Stomach (tissue), 9 donors: ENCODE data around the gene RBM44. TPM values are rescaled to one million over a fixed set of nuclear protein-coding genes. Genes with fewer than 3 reads are reported as not detected.

ENCODE experiments used
- DNase-seq, 2 donors: peaks; one replicate each; pipeline versions ENCODE4 v3.0.0 to v3.0.0-alpha.2; 2013 to 2019
- H3K27ac ChIP-seq, 5 donors: fragments of 200-600 bp in 4 of 5; sonication (generic) in 4 of 5; one replicate each; pipeline ENCODE4 v1.5.1; 2013 to 2019; ENCODE audit warnings: mild to moderate bottlenecking in 1 of 5, moderate library complexity in 1 of 5
- H3K27me3 ChIP-seq, 3 donors: fragments of 200-600 bp; sonication (generic); one replicate each; pipeline ENCODE4 v1.5.1; 2017 to 2019; ENCODE audit warnings: mixed run types in 1 of 3
- H3K36me3 ChIP-seq, 4 donors: fragments of 200-600 bp; sonication (generic); 1 replicate in 3 of 4; 2 replicates in 1 of 4; pipeline ENCODE4 v1.5.1; 2016 to 2019
- H3K4me1 ChIP-seq, 4 donors: fragments of 200-600 bp; sonication (generic); one replicate each; pipeline ENCODE4 v1.5.1; 2016 to 2019
- H3K4me3 ChIP-seq, 4 donors: fragments of 200-600 bp; sonication (generic) in 3 of 4; one replicate each; pipeline ENCODE4 v1.5.1; 2016 to 2019; ENCODE audit warnings: mild to moderate bottlenecking in 1 of 4
- H3K9me3 ChIP-seq, 4 donors: fragments of 200-600 bp; sonication (generic); one replicate each; pipeline ENCODE4 v1.5.1; 2016 to 2019
- CTCF ChIP-seq, 7 experiments: fragments of 450-650 bp in 4 of 7; fragments of 200-600 bp in 3 of 7; sonication (generic) in 3 of 7; IDR thresholded peaks; one replicate each; pipeline ENCODE4 v1.5.1; 2016 to 2019; ENCODE audit warnings: antibody characterized with exemption in 7 of 7, control low read depth in 2 of 7, mild to moderate bottlenecking in 1 of 7
- EP300 ChIP-seq: sonication (generic); formaldehyde crosslinking; IDR thresholded peaks from one replicate; pipeline ENCODE4 v1.6.1; 2017; ENCODE audit warnings: antibody characterized with exemption
- POLR2A ChIP-seq, 4 donors: fragments of 450-650 bp; IDR thresholded peaks; one replicate each; pipeline ENCODE4 v1.6.1; 2016; ENCODE audit warnings: antibody characterized with exemption in 4 of 4, control low read depth in 2 of 4, mild to moderate bottlenecking in 1 of 4, moderate library complexity in 1 of 4
- POLR2AphosphoS5 ChIP-seq, 3 donors: sonication (generic); formaldehyde crosslinking; IDR thresholded peaks; one replicate each; pipeline ENCODE4 v1.6.1; 2016; ENCODE audit warnings: antibody characterized with exemption in 3 of 3
- WGBS, 5 donors: extraction: QIAGEN DNeasy Blood & Tissue Kit in 3 of 5; methylation state at CpG; one replicate each; pipeline versions ENCODE4 v1.1.5 to v1.1.7; 2013 to 2018; 5-methylcytosine and 5-hydroxymethylcytosine counted together
- intact Hi-C: fragments of 100-400 bp; cut with DNase I; formaldehyde crosslinking; loops from one replicate; pipeline ENCODE4 v1.15.1; 2023; ENCODE audit warnings: low total_unique reads
- polyA plus RNA-seq, 3 donors: library from polyadenylated mRNA; stranded (reverse); fragments of 200-250 nt; gene quantifications; one replicate each; pipeline ENCODE4 v1.2.3, GENCODE V29; 2013
- total RNA-seq, 5 donors: library from RNA; depleted of rRNA; stranded (reverse); fragments of >200 nt; gene quantifications; one replicate each; pipeline versions ENCODE4 v1.1.0 to v1.2.3, GENCODE V29; 2014 to 2016
- donor health status: healthy with polysubstance abuse.
- donor health status: Bipolar disorder and iron deficiency.
- donor health status: healthy.

The RBM44 gene
- total and polyA plus RNA-seq, 8 donors, result under 0.01 to 2.4 (median 1.8) TPM; not detected in 3

- Histone ChIP-seq H3K4me1 (peaks cover 0 to 43% (median 21%) of the 10 kb centered on the region in 4 donors), H3K36me3 (peaks cover 0 to 11% (median 5%) of the 10 kb centered on the region in 4 donors), H3K27me3 (no peaks in the 10 kb centered on the region), H3K9me3 (no peaks in the 10 kb centered on the region), H3K27ac (peak overlapping the region in 3 of 5 donors; percentile 27 to 94 (median 82)), H3K4me3 (no peak overlapping the region)
- intact Hi-C loops, result no loop called here
- no peak for DNase-seq
- WGBS, 5 donors, result 90 to 96% (median 94%) methylated on average over 19 to 20 of the region's 20 CpGs
- TF ChIP-seq CTCF (IDR thresholded peaks at IDR 0.05) (no peak), POLR2AphosphoS5 (IDR thresholded peaks at IDR 0.05) (no peak), POLR2A (IDR thresholded peaks at IDR 0.05) (no peak), EP300 (no peak)
Observed at GRCh38 chr2:237882510-237883481, 84.2 kb downstream of the RBM44 start.

GRCh38 chr2:237883951-237884446 lies 85.4 kb downstream of the RBM44 start:
- Histone ChIP-seq H3K9me3 (no peaks in the 10 kb centered on the region), H3K36me3 (peaks cover 0 to 10% (median 4%) of the 10 kb centered on the region in 4 donors), H3K4me1 (peaks cover 0 to 46% (median 27%) of the 10 kb centered on the region in 4 donors), H3K27me3 (no peaks in the 10 kb centered on the region), H3K4me3 (no peak overlapping the region), H3K27ac (peak overlapping the region in 3 of 5 donors; percentile 82 to 94 (median 83))
- TF ChIP-seq POLR2AphosphoS5 (IDR thresholded peaks at IDR 0.05), result no peak
- no peak for TF ChIP-seq CTCF (IDR thresholded peaks at IDR 0.05)
- TF ChIP-seq EP300, result no peak
- TF ChIP-seq POLR2A (IDR thresholded peaks at IDR 0.05), result no peak
- intact Hi-C loops, result no loop called here
- DNase-seq, result no peak
- WGBS, 5 donors, result 91 to 94% (median 93%) methylated on average over 10 of the region's 10 CpGs

- Histone ChIP-seq H3K4me3 (no peak overlapping the region), H3K36me3 (peaks cover 0 to 10% (median 4%) of the 10 kb centered on the region in 4 donors), H3K27ac (peak overlapping the region in 3 of 5 donors; percentile 82 to 94 (median 83)), H3K9me3 (no peaks in the 10 kb centered on the region), H3K27me3 (no peaks in the 10 kb centered on the region), H3K4me1 (peaks cover 0 to 44% (median 27%) of the 10 kb centered on the region in 4 donors)
- no peak for TF ChIP-seq EP300
- TF ChIP-seq CTCF (IDR thresholded peaks at IDR 0.05), result no peak
- no peak for TF ChIP-seq POLR2AphosphoS5 (IDR thresholded peaks at IDR 0.05)
- no peak for TF ChIP-seq POLR2A (IDR thresholded peaks at IDR 0.05)
- 73 to 86% (median 76%) methylated on average over 6 to 13 of the region's 13 CpGs for WGBS, 5 donors
- intact Hi-C loops, result no loop called here
- no peak for DNase-seq
Observed at GRCh38 chr2:237884681-237885080, 86.1 kb downstream of the RBM44 start.

DNA sequence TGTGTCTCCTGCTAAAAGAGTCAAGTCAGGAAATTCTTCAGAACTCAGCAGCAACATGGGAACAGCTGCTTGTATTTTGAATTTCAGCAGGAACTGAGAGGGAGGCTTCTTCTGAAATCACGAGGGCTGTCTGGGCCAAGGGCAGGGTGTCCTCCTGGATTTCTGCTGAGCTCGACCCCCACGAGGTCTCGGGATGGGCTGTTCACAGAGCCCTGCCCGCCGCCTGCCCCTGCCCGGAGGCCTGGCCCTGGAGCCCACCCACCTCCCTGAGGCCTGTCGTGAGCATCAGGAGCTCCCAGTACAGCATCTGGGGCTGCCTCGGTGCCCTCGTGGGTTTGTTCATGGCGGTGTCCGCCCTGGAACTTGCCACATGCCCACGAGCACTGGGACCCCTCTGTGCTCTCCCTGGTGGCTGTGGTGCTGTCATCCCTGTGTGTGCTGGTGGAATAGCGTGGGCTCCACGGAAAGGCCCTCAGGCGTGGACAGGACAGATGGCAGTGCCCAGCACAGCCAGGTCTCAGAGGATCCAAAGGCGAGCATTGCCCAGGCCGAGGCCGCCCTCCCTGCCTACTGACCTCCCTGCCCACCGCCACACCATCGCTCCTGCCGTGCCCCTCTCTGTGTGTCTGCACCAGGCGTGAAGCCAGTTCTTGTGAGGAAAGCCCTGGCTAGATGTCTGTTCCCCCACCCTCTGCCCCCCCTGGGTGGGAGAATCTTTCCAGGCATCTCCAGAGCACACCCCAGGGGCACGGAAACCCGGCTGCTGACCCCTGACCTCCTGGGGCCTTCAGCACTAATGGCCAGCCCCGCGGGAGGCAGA lies 86.7 kb downstream of the RBM44 start:
- intact Hi-C loops, result no loop called here
- Histone ChIP-seq H3K27me3 (no peaks in the 10 kb centered on the region), H3K27ac (peak overlapping the region in 4 of 5 donors; percentile 35 to 94 (median 82)), H3K4me3 (no peak overlapping the region), H3K36me3 (peaks cover 0 to 10% (median 4%) of the 10 kb centered on the region in 4 donors), H3K9me3 (no peaks in the 10 kb centered on the region), H3K4me1 (peaks cover 0 to 44% (median 27%) of the 10 kb centered on the region in 4 donors)
- TF ChIP-seq POLR2AphosphoS5 (IDR thresholded peaks at IDR 0.05) (no peak), POLR2A (IDR thresholded peaks at IDR 0.05) (no peak), EP300 (no peak), CTCF (IDR thresholded peaks at IDR 0.05) (no peak)
- 74 to 91% (median 88%) methylated on average over 4 to 27 of the region's 27 CpGs for WGBS, 5 donors
- no peak for DNase-seq
